Tibial nerve (tissue), 4 donors: Measurements from ENCODE around the gene WNT3A.
"Not testable (repeated sequence)": the region's sequence is repeated elsewhere in the genome, so short reads cannot be mapped to it uniquely, and the experiment has no call there.

ENCODE experiments used
- CTCF ChIP-seq, 5 experiments: fragments of 200-600 bp in 3 of 5; fragments of 450-650 bp in 2 of 5; sonication (generic) in 3 of 5; IDR thresholded peaks; one replicate each; pipeline ENCODE4 v1.5.1; 2016 to 2019; ENCODE audit warnings: antibody characterized with exemption in 5 of 5, mild to moderate bottlenecking in 3 of 5, moderate library complexity in 2 of 5
- EP300 ChIP-seq, 2 donors: sonication (generic); formaldehyde crosslinking; IDR thresholded peaks; one replicate each; pipeline ENCODE4 v1.6.1; 2017; ENCODE audit warnings: antibody characterized with exemption in 2 of 2, mild to moderate bottlenecking in 1 of 2
- POLR2A ChIP-seq, 2 donors: fragments of 450-650 bp; IDR thresholded peaks; one replicate each; pipeline ENCODE4 v1.6.1; 2017; ENCODE audit warnings: antibody characterized with exemption in 2 of 2, mild to moderate bottlenecking in 2 of 2, moderate library complexity in 2 of 2

- not testable (repeated sequence) for TF ChIP-seq CTCF, POLR2A, EP300 (IDR thresholded peaks at IDR 0.05)
These were observed 35.0 kb upstream of the WNT3A start for GRCh38 chr1:227971643-227972282.
